ENCODE results near the gene RGS9. TPM values are rescaled to one million over a fixed set of nuclear protein-coding genes. Genes with fewer than 3 reads are reported as not detected.

The RGS9 gene
- total RNA-seq, 3 donors from 2014 or later, result 8.7 to 14.6 (median 13.3) TPM

DNA sequence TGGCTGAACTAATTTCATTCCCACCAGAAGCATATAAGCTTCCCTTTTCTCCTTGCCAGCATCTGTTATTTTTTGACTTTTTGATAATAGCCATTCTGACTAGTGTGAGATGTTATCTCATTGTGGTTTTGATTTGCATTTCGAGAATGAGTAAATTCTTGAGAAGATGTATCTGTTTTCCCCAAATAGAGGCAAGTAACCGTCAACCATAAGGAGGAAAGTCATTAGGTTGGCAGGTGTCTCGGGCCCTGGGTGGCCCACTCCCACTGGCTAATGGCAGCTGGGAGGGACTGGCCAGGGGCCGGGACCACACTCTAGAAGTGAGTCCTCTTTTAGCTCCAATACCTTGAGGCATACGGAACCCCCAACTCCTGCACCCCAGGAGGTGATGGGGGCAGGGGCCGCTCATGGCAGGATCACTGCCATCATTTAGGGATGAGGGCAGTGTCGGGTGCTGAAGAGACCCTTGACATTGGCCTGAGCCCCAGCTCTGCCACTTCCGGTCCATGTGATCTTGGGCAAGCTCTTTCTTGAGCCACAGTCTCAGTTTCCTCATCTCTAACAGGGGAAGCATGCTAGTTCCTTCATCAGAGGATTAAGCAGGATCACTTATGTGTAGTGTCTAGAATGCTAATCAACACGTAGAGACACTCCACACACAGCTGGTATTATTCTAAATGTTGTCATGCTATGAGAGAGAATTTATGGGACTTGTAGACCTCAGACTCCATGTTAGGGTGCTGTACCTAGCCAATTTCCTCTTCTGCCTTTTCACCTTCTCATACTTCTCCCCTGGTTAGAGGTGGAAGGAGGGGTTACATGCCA lies 44.3 kb downstream of the RGS9 start:
- intact Hi-C loops (cut with DNase I, micrococcal nuclease), result no loop called here
- Histone ChIP-seq H3K4me1 (ENCODE audit: low read depth) (no peaks in the 10 kb centered on the region), H3K36me3 (ENCODE audit: low read depth) (no peaks in the 10 kb centered on the region), H3K9me3 (no peaks in the 10 kb centered on the region), H3K4me3 (no peak overlapping the region)
- no peak for ATAC-seq
- TF ChIP-seq, protein P1, sequence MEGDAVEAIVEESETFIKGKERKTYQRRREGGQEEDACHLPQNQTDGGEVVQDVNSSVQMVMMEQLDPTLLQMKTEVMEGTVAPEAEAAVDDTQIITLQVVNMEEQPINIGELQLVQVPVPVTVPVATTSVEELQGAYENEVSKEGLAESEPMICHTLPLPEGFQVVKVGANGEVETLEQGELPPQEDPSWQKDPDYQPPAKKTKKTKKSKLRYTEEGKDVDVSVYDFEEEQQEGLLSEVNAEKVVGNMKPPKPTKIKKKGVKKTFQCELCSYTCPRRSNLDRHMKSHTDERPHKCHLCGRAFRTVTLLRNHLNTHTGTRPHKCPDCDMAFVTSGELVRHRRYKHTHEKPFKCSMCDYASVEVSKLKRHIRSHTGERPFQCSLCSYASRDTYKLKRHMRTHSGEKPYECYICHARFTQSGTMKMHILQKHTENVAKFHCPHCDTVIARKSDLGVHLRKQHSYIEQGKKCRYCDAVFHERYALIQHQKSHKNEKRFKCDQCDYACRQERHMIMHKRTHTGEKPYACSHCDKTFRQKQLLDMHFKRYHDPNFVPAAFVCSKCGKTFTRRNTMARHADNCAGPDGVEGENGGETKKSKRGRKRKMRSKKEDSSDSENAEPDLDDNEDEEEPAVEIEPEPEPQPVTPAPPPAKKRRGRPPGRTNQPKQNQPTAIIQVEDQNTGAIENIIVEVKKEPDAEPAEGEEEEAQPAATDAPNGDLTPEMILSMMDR (IDR thresholded peaks at IDR 0.05), result no peak
- DNase-seq, result no peak

DNA sequence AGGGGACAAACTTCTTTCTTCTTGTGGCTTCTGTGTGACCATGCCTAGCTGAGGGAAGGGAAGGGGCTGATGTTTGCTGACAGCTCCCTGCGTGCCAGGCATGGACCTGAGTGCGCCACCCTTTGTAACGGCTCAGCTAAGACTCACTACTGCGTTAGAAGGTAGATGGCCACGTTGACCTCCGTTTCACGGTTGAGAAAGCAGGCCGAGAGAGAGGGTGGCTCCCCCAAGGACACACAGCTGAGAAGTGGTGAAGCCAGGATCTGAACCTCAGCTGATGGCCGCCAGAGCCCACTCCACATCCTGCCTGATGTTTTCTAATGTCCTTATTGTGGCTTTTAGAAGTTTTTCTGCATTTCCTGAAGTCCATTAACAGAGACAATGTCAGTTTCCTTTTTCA lies 45.1 kb downstream of the RGS9 start:
- no peak overlapping the region for H3K4me3 ChIP-seq
- TF ChIP-seq, protein P1 (IDR thresholded peaks at IDR 0.05), result no peak
- intact Hi-C loops (cut with DNase I, micrococcal nuclease), result no loop called here
- no peaks in the 10 kb centered on the region for H3K36me3 ChIP-seq (ENCODE audit: low read depth)
- no peaks in the 10 kb centered on the region for H3K4me1 ChIP-seq (ENCODE audit: low read depth)
- ATAC-seq (no peak), DNase-seq (no peak)
- no peaks in the 10 kb centered on the region for H3K9me3 ChIP-seq

DNA sequence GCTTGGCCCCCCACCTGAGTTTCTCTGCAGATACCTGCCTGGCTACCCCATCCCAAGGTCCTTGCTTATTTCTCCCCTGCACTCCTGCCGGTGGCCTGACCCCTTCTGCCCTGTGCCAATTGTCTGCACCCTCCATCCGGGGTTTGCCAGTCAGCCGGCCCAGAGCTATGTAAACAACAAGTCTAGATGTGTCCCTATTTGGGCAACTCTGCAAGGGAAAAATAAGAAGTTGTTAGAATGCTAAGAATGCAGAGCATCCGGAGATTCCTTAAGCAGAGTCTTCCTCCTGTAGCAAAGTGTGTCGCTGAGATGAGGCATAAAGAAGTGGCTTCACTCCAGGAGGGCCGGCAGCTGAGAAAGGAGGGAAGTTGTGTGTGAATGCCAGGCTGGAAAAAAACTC lies 46.6 kb downstream of the RGS9 start:
- Histone ChIP-seq H3K4me1 (ENCODE audit: low read depth) (no peaks in the 10 kb centered on the region), H3K36me3 (ENCODE audit: low read depth) (no peaks in the 10 kb centered on the region), H3K4me3 (no peak overlapping the region), H3K9me3 (no peaks in the 10 kb centered on the region)
- TF ChIP-seq, protein P1 (IDR thresholded peaks at IDR 0.05), result no peak
- intact Hi-C loops (cut with DNase I, micrococcal nuclease), result no loop called here
- DNase-seq, result no peak
- ATAC-seq, result no peak

DNA sequence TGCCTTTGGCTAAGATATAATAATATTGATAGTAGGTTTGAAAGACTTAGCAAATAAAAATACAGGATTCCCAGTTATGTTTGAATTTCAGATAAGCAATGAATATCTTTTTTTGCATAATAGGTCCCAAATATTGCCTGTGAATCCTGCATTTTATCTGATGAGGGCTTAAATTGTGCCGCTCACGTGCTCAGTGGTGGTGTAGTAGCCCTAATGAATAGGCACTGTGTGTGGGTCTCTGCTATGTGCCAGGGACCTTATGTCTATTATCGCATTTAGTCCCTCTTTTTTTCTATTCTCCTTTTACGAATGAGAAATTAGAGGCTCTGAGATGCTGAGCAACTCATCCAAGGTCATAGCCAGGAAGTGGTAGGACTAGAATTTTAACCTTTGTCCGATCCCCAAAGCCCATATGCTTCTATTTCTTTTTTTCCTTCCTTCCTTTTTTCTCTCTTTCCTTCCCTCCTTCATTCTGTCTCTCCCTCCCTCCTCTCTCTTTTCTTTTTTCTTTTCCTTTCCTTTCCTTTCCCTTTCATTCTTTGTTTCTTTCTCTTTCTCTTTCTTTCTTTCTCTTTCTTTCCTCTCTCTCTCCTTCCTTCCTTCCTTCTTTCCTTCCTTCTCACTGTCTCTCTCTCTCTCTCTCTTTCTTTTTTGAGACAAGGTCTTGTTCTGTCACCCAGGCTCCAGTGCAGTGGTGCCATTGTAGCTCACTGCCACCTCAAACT lies 47.2 kb downstream of the RGS9 start:
- intact Hi-C loops (cut with DNase I, micrococcal nuclease), result no loop called here
- H3K36me3 ChIP-seq (ENCODE audit: low read depth), result no peaks in the 10 kb centered on the region
- H3K4me1 ChIP-seq (ENCODE audit: low read depth), result no peaks in the 10 kb centered on the region
- TF ChIP-seq, protein P1 (IDR thresholded peaks at IDR 0.05), result no peak
- ATAC-seq, result no peak
- no peak overlapping the region for H3K4me3 ChIP-seq
- no peaks in the 10 kb centered on the region for H3K9me3 ChIP-seq
- no peak for DNase-seq

DNA sequence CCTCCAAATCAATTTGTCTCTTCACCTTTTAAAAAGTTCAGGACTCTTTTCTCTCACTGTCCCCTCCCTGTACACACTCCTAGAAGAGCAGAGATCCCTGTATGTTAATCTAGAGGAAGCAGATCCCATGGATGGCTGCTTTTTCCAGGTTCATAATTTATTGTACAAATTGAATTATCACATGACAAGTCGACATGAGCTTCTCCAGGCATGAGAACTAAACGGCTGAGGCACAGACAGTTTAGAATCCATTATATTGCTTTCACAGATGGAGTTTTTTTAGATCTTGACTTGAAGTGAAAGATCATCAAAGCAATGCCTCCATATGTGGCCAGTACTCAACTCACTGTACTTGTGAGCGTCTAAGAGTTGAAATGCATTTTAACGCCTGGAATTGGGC lies 47.9 kb downstream of the RGS9 start:
- Histone ChIP-seq H3K4me1 (ENCODE audit: low read depth) (no peaks in the 10 kb centered on the region), H3K36me3 (ENCODE audit: low read depth) (no peaks in the 10 kb centered on the region), H3K4me3 (no peak overlapping the region), H3K9me3 (no peaks in the 10 kb centered on the region)
- TF ChIP-seq, protein P1 (IDR thresholded peaks at IDR 0.05), result no peak
- intact Hi-C loops (cut with DNase I, micrococcal nuclease), result no loop called here
- DNase-seq (no peak), ATAC-seq (no peak)
